ENCODE measurements around the gene CEMIP2. TPM values are rescaled to one million over a fixed set of nuclear protein-coding genes. Genes with fewer than 3 reads are reported as not detected.

CEMIP2 gene
- polyA plus RNA-seq, 6 donors from 2014 or later = 28.7 to 51.7 (median 41.8) TPM

DNA sequence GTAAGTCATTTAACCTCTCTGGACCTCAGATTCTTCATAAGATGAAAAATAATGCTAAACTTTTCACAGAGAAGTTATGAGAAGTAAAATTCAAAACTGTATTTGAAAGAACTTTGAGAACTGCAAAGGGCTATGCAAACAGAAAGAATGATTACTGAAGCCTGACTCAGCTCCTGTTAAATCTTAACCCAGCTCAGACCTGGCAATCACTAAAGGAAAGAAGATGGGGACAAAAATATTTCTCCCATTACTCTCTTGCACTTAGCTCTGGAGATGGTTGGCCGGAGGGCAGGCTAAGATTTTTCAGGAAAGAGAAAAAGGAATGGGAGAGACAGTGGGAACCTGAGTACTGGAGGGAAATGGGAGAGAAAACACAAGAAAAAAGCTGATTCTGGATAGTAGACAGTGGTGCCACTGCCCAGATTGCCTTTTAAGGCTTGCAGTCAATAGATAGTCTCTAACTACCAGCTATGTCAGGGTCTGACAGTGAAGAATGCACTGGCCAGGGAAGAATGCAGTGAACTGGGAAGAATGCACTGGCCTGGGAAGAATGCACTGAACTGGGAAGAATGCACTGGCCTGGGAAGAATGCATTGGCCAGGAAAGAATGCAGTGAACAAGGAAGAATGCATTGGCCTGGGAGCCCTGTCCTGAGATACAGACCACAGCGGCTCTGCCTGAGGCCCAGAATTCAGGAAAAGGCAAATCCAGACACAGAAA is 25.2 kb upstream of the CEMIP2 start:
- H3K36me3 Mint-ChIP-seq = peaks cover 4 to 7% of the 10 kb centered on the region in 2 donors
- peak overlapping the region; percentile 89 to 98 (median 96) for H3K27ac Mint-ChIP-seq
- peaks cover 63 to 92% (median 74%) of the 10 kb centered on the region in 3 donors for H3K4me1 Mint-ChIP-seq
- H3K4me3 Mint-ChIP-seq = peak overlapping the region; percentile 42 to 89 (median 68)
- no peaks in the 10 kb centered on the region for H3K27me3 Mint-ChIP-seq
- H3K9me3 Mint-ChIP-seq = peaks cover 0 to 9% (median 0%) of the 10 kb centered on the region in 7 donors
- DNase-seq = no peak
- ATAC-seq (ENCODE audit: low read depth in 2 of 2) = no peak

DNA sequence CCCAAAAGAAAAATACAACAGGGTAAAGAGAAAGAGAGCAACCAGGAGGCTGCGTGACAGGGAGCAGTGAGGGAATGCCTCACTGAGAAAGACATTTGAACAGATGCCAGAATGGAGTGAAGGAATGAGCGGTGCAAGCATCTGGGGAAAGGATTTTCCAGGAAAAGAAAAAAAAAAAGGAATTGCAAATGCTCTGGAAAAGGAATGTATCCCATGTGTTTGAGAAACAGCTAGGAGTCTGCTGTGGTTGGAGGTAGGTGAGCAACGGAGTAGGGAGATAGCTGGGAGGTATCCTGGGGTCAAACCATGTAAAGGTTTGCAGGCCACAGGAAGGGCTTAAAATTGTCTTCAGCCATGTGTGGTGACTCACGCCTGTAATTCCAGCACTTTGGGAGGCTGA is 23.6 kb upstream of the CEMIP2 start:
- Mint-ChIP-seq H3K27ac (peak overlapping the region in 5 of 6 donors; percentile 55 to 96 (median 93)), H3K4me3 (peak overlapping the region in 6 of 8 donors; percentile 19 to 89 (median 56)), H3K27me3 (no peaks in the 10 kb centered on the region), H3K36me3 (peaks cover 4 to 7% of the 10 kb centered on the region in 2 donors), H3K4me1 (peaks cover 54 to 79% (median 62%) of the 10 kb centered on the region in 3 donors), H3K9me3 (peaks cover 0 to 9% (median 0%) of the 10 kb centered on the region in 7 donors)
- DNase-seq (no peak), ATAC-seq (ENCODE audit: low read depth in 2 of 2) (no peak)

DNA sequence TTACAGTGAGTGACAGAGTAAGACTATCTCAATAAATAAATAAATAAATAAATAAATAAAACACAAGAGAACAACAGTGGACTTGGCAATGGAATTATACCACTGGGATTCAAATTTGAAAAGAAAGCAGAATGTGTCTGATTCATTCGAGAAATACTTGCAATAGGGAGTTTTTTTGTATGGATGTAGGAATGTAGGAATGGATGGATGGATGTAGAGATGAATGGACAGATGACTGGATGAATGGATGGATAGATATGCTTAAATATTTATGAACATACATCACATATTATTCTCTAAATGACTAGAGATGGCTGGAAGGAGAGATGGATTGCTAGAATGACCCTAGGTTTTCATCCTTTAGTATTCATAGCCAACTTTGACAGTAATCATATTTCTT is 22.0 kb upstream of the CEMIP2 start:
- peak overlapping the region in 1 of 8 donors; percentile 9 for H3K4me3 Mint-ChIP-seq
- ATAC-seq (ENCODE audit: low read depth in 2 of 2) (no peak), DNase-seq (no peak)
- peaks cover 0 to 9% (median 0%) of the 10 kb centered on the region in 7 donors for H3K9me3 Mint-ChIP-seq
- H3K27me3 Mint-ChIP-seq = no peaks in the 10 kb centered on the region
- H3K27ac Mint-ChIP-seq = peak overlapping the region in 1 of 6 donors; percentile 96
- H3K4me1 Mint-ChIP-seq = peaks cover 43 to 73% (median 48%) of the 10 kb centered on the region in 3 donors
- H3K36me3 Mint-ChIP-seq = peaks cover 4 to 7% of the 10 kb centered on the region in 2 donors

DNA sequence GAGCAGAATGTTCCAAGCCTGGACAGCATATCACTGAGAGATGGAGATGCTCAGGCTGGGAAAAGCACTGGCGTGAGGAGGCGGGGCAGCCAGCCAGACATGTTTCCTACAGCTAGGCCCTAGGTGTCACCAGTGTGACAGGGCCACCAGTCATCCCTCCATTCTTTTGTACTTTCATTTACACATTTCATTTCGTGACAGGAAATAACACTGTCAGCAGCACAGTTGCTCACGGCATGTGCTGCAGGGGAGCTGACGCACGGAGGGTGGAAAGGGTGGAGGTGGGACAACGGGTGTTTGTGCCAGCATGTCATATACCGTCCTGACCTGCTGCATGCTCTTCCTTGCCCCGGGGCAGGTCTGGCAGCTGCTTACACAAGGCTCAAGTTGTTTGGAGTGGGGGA is 14.8 kb upstream of the CEMIP2 start:
- Mint-ChIP-seq H3K4me1 (peaks cover 29 to 54% (median 49%) of the 10 kb centered on the region in 3 donors), H3K27me3 (no peaks in the 10 kb centered on the region), H3K9me3 (peaks cover 0 to 3% (median 0%) of the 10 kb centered on the region in 7 donors), H3K36me3 (peaks cover 0 to 3% of the 10 kb centered on the region in 2 donors), H3K4me3 (peak overlapping the region; percentile 9 to 85 (median 64)), H3K27ac (peak overlapping the region; percentile 94 to 99 (median 96))
- ATAC-seq (ENCODE audit: low read depth in 2 of 2) = peak; percentile 94 to 96
- peak; percentile 81 for DNase-seq

- H3K9me3 Mint-ChIP-seq = peaks cover 0 to 3% (median 0%) of the 10 kb centered on the region in 7 donors
- H3K4me3 Mint-ChIP-seq = peak overlapping the region in 1 of 8 donors; percentile 51
- H3K36me3 Mint-ChIP-seq = peaks cover 0 to 3% of the 10 kb centered on the region in 2 donors
- ATAC-seq (ENCODE audit: low read depth in 2 of 2) (no peak), DNase-seq (no peak)
- no peaks in the 10 kb centered on the region for H3K27me3 Mint-ChIP-seq
- H3K4me1 Mint-ChIP-seq = peaks cover 29 to 51% (median 47%) of the 10 kb centered on the region in 3 donors
- peak overlapping the region; percentile 14 to 99 (median 92) for H3K27ac Mint-ChIP-seq
Measured at GRCh38 chr9:71781391-71781790, 13.1 kb upstream of the CEMIP2 start.

- no peak for ATAC-seq (ENCODE audit: low read depth in 2 of 2)
Measured at GRCh38 chr9:71780953-71781352, 12.6 kb upstream of the CEMIP2 start.

DNA sequence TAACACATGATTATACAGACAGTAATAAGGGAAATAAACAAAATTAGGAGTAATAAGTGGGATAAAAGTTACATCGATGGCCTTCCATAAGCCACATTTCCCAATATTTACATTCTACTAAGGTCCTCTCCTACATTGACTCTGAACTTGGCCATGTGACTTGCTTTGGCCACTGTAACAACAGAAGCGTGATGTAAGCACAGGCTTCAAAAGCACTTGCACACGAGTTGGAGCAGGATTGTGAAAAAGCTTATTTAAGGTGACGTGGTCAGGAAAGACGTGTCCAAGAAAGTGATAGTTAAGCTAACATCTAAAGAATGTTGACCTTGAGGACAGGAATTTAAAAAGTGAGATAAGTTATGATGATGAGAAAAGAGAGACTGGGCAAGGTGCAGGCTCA is 9.8 kb upstream of the CEMIP2 start:
- H3K27ac Mint-ChIP-seq = peak overlapping the region in 3 of 6 donors; percentile 19 to 44 (median 25)

More at GRCh38 chr9:71780953-71781352, 12.6 kb upstream of the CEMIP2 start:
- no peak for DNase-seq
- H3K27ac Mint-ChIP-seq = peak overlapping the region in 5 of 6 donors; percentile 14 to 99 (median 95)
- H3K36me3 Mint-ChIP-seq = peaks cover 0 to 3% of the 10 kb centered on the region in 2 donors
- H3K27me3 Mint-ChIP-seq = no peaks in the 10 kb centered on the region
- peaks cover 0 to 3% (median 0%) of the 10 kb centered on the region in 7 donors for H3K9me3 Mint-ChIP-seq
- peaks cover 29 to 51% (median 46%) of the 10 kb centered on the region in 3 donors for H3K4me1 Mint-ChIP-seq
- H3K4me3 Mint-ChIP-seq = no peak overlapping the region

DNA sequence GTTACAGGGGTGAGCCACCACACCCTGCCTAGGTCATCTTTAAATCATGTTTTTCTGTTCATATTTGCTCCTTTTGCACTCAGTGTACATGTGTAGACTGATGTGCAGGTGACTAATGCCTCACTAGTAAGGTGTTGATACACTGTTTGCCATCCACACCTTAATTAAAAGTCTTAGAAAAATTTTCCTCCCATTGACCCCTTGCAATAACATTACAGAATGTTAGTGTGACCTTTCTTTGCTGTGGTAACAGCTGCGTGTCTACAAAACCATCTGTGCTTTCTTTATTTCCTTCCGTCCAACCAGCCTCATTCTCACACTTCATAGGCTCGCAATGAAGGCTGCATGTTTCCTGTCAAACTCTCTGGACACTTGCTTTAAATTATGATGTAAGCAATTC is 6.6 kb upstream of the CEMIP2 start:
- DNase-seq = peak; percentile 26
- H3K9me3 Mint-ChIP-seq = no peaks in the 10 kb centered on the region
- H3K4me1 Mint-ChIP-seq = peaks cover 18 to 36% (median 34%) of the 10 kb centered on the region in 3 donors
- ATAC-seq (ENCODE audit: low read depth in 2 of 2) = peak; percentile 56 to 90
- peak overlapping the region in 7 of 8 donors; percentile 10 to 77 (median 52) for H3K4me3 Mint-ChIP-seq
- H3K27ac Mint-ChIP-seq = peak overlapping the region in 4 of 6 donors; percentile 29 to 94 (median 73)
- H3K27me3 Mint-ChIP-seq = no peaks in the 10 kb centered on the region
- H3K36me3 Mint-ChIP-seq = no peaks in the 10 kb centered on the region

More for the DNA sequence above, 9.8 kb upstream of the CEMIP2 start:
- ATAC-seq (ENCODE audit: low read depth in 2 of 2) (no peak), DNase-seq (no peak)
- Mint-ChIP-seq H3K4me1 (peaks cover 29 to 55% (median 55%) of the 10 kb centered on the region in 3 donors), H3K27me3 (no peaks in the 10 kb centered on the region), H3K9me3 (no peaks in the 10 kb centered on the region), H3K4me3 (no peak overlapping the region), H3K36me3 (no peaks in the 10 kb centered on the region)

DNA sequence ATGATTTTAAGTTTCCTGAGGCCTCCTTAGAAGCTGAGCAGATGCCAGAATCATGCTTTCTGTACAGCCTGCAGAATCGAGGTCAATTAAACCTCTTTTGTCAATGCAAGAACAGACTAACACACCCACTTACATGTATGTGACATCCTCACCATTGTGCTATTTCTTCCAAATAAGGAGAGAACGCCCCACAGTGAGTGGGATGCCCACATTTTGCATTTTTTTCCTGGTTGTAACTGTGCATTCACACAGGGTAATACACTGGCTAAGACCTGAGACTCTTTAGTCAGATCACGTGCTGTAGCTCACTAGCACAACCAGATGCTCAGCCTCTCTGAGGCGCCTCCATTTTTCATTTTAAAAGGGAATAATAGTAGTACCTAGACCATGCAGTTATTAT is 4.4 kb upstream of the CEMIP2 start:
- Mint-ChIP-seq H3K27me3 (no peaks in the 10 kb centered on the region), H3K9me3 (no peaks in the 10 kb centered on the region), H3K27ac (no peak overlapping the region), H3K4me1 (peaks cover 25 to 38% (median 36%) of the 10 kb centered on the region in 3 donors), H3K36me3 (no peaks in the 10 kb centered on the region), H3K4me3 (peak overlapping the region in 1 of 8 donors; percentile 26)
- no peak for ATAC-seq (ENCODE audit: low read depth in 2 of 2)
- no peak for DNase-seq

DNA sequence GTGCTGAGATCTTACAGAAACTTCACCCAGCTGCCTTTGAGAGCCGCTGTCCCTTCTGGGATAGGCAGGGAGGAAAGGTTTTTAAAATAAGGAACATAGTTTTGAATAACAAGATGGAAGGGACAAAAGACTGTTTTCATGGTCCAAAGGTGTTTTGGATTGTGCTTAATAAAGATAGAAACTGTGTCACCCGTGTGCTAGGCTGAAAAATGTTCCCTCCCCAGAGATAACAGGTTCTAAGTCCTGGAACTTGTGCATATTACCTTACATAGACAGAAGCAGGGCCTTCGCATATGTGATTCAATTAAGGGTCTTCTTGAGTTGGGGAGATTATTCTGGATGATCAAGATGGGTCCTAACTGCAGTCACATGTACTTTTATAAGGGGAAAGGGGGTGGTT is 1.9 kb upstream of the CEMIP2 start:
- Mint-ChIP-seq H3K36me3 (peaks cover 0 to 4% of the 10 kb centered on the region in 2 donors), H3K27ac (peak overlapping the region; percentile 92 to 100 (median 98)), H3K27me3 (no peaks in the 10 kb centered on the region), H3K9me3 (no peaks in the 10 kb centered on the region), H3K4me1 (peaks cover 47 to 60% (median 59%) of the 10 kb centered on the region in 3 donors), H3K4me3 (peak overlapping the region; percentile 95 to 99 (median 98))
- ATAC-seq (ENCODE audit: low read depth in 2 of 2) = no peak
- DNase-seq = no peak

DNA sequence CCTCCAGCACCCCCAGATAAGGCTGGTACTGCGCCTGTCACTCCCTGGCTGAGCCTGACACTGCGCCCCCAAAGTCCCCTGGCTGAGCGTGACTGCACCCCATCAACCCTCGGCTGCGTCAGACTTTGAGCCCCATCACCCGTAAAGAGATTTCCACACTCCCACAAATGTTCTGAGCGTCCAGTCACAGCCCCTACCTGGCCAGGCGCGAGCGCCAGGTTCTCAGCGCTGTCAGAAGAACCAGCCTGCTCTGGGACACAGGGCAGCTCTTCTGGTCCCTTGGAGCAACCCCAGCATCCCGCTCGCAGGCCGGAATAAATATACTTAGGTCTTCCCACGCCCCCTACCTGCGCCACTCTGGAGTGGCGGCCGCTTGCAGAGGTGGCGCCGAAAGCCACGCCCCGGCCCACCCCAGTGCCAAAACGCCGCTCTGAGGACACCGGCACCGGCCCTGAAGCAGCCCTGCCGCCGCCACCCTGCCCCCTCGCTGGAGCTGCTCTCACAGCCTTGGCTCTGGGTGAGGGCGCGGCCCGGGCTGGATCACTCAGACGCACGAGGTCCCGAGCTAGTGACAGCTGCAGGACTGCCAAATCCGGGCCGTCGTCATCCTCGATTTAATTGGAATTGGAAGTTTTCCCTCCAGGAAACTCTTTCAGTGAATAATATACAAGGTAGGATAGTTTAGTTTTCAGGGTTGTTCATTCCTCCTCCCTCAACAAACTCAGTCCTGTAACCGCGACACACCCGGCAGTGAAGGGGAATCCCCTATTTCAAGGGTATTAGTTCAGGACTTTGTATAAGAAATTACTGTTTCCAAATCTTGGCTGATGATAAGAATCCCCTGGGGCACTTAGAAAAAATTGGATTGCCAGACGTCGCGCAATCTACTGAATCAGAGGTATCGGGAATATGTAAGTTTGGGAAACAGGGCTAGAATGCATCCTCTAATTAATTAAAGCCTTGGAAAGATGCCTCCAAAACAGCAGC is 1.2 kb upstream of the CEMIP2 start:
- Mint-ChIP-seq H3K4me1 (peaks cover 48 to 62% (median 59%) of the 10 kb centered on the region in 3 donors), H3K27me3 (no peaks in the 10 kb centered on the region), H3K9me3 (no peaks in the 10 kb centered on the region), H3K4me3 (peak overlapping the region; percentile 95 to 99 (median 98)), H3K36me3 (peaks cover 0 to 4% of the 10 kb centered on the region in 2 donors), H3K27ac (peak overlapping the region; percentile 92 to 100 (median 98))
- DNase-seq (peak; percentile 84), ATAC-seq (ENCODE audit: low read depth in 2 of 2) (peak; percentile 61 to 62)

GRCh38 chr9:71767776-71768321 is 464 bp downstream of the CEMIP2 start:
- no peak for ATAC-seq (ENCODE audit: low read depth in 2 of 2)
- H3K36me3 Mint-ChIP-seq = peaks cover 0 to 4% of the 10 kb centered on the region in 2 donors
- H3K27me3 Mint-ChIP-seq = no peaks in the 10 kb centered on the region
- H3K9me3 Mint-ChIP-seq = no peaks in the 10 kb centered on the region
- DNase-seq = no peak
- peak overlapping the region; percentile 88 to 99 (median 98) for H3K4me3 Mint-ChIP-seq
- peak overlapping the region; percentile 90 to 99 (median 95) for H3K27ac Mint-ChIP-seq
- H3K4me1 Mint-ChIP-seq = peaks cover 55 to 65% (median 60%) of the 10 kb centered on the region in 3 donors

All from naive B cell (primary cell).